MM.1S (cell line): ENCODE measurements around the gene SLC1A2.

Experiments used
- CTCF ChIP-seq: fragments of 300-600 bp; sonication (generic); IDR thresholded peaks from 2 replicates; pipeline ENCODE4 v1.5.1; 2016; ENCODE audit warnings: antibody characterized with exemption, low read length, mixed read lengths
- EZH2 ChIP-seq: fragments of 300-600 bp; sonication (generic); optimal IDR thresholded peaks from 2 replicates; pipeline ENCODE3; 2017; ENCODE audit warnings: low read depth, mild to moderate bottlenecking, antibody characterized with exemption, low read length, mixed read lengths

- no peak for TF ChIP-seq CTCF
- TF ChIP-seq EZH2 = no peak
Observed at GRCh38 chr11:35270342-35270741, 149.0 kb downstream of the SLC1A2 start.
